GM18858 (cell line): ENCODE measurements around the gene ERVFRD-1.
"Not testable (repeated sequence)": the region's sequence is repeated elsewhere in the genome, so short reads cannot be mapped to it uniquely, and the experiment has no call there.

Experiments used
- ATAC-seq: cut with Tn5 transposase; IDR thresholded peaks from one replicate; pipeline ENCODE4 v1.9.1; 2021; ENCODE audit not compliant: unreplicated experiment

The ERVFRD-1 gene

GRCh38 chr6:11129908-11130565, 18.5 kb upstream of the ERVFRD-1 start:
- no peak for ATAC-seq

GRCh38 chr6:11128608-11129007, 17.1 kb upstream of the ERVFRD-1 start:
- ATAC-seq, result no peak

- ATAC-seq, result no peak
Measured at GRCh38 chr6:11126876-11127275, 15.4 kb upstream of the ERVFRD-1 start.

- no peak for ATAC-seq
Measured at GRCh38 chr6:11123978-11124377, 12.5 kb upstream of the ERVFRD-1 start.

GRCh38 chr6:11122380-11122779, 10.9 kb upstream of the ERVFRD-1 start:
- ATAC-seq, result no peak

GRCh38 chr6:11121851-11122250, 10.3 kb upstream of the ERVFRD-1 start:
- no peak for ATAC-seq

GRCh38 chr6:11120271-11121005, 8.9 kb upstream of the ERVFRD-1 start:
- ATAC-seq, result no peak

GRCh38 chr6:11115808-11116536, 4.4 kb upstream of the ERVFRD-1 start:
- not testable (repeated sequence) for ATAC-seq

- no peak for ATAC-seq
Measured at GRCh38 chr6:11113038-11113437, 1.5 kb upstream of the ERVFRD-1 start.

GRCh38 chr6:11111769-11112437, 378 bp upstream of the ERVFRD-1 start:
- no peak for ATAC-seq

- ATAC-seq, result no peak
Measured at GRCh38 chr6:11108726-11109125, 2.8 kb downstream of the ERVFRD-1 start.

- ATAC-seq, result no peak
Measured at GRCh38 chr6:11103065-11103464, 8.5 kb downstream of the ERVFRD-1 start.

- no peak for ATAC-seq
Measured at GRCh38 chr6:11101417-11101816, 10.1 kb downstream of the ERVFRD-1 start.

- no peak for ATAC-seq
Measured at GRCh38 chr6:11098004-11098403, 13.5 kb downstream of the ERVFRD-1 start.

GRCh38 chr6:11097476-11097875, 14.0 kb downstream of the ERVFRD-1 start:
- ATAC-seq, result no peak

- no peak for ATAC-seq
Measured at GRCh38 chr6:11096109-11096508, 15.4 kb downstream of the ERVFRD-1 start.

GRCh38 chr6:11094941-11095340, 16.6 kb downstream of the ERVFRD-1 start:
- no peak for ATAC-seq

GRCh38 chr6:11094411-11094851, 17.1 kb downstream of the ERVFRD-1 start:
- ATAC-seq, result no peak

- ATAC-seq, result peak; percentile 81
Measured at GRCh38 chr6:11093626-11094410, 17.7 kb downstream of the ERVFRD-1 start, which contains the start of gene SMIM13. Gene SMIM13 (plus strand): TSS chr6:11093834. CDS start chr6:11094314, 480 bp downstream.

GRCh38 chr6:11093376-11093625, 18.2 kb downstream of the ERVFRD-1 start:
- ATAC-seq, result peak; percentile 12
